GM21576 (cell line): ENCODE results near the gene COX11.

Experiments used
- ATAC-seq: cut with Tn5 transposase; IDR thresholded peaks from one replicate; pipeline ENCODE4 v1.9.1; 2021; ENCODE audit warnings: mild to moderate bottlenecking, moderate library complexity; ENCODE audit not compliant: unreplicated experiment

COX11 gene

GRCh38 chr17:54968988-54969332 is 506 bp upstream of the COX11 start:
- ATAC-seq: peak; percentile 28

- ATAC-seq: peak; percentile 18
Measured at GRCh38 chr17:54967621-54968261, 713 bp downstream of the COX11 start.

GRCh38 chr17:54956791-54957190 is 11.7 kb downstream of the COX11 start:
- no peak for ATAC-seq

GRCh38 chr17:54951286-54951685 is 17.2 kb downstream of the COX11 start:
- no peak for ATAC-seq

GRCh38 chr17:54950116-54950515 is 18.3 kb downstream of the COX11 start:
- no peak for ATAC-seq

- no peak for ATAC-seq
Measured at GRCh38 chr17:54948380-54948779, 20.1 kb downstream of the COX11 start.

- ATAC-seq: no peak
Measured at GRCh38 chr17:54947396-54947795, 21.1 kb downstream of the COX11 start.

GRCh38 chr17:54945671-54946070 is 22.8 kb downstream of the COX11 start:
- no peak for ATAC-seq

- no peak for ATAC-seq
Measured at GRCh38 chr17:54945231-54945630, 23.2 kb downstream of the COX11 start.

- ATAC-seq: no peak
Measured at GRCh38 chr17:54944796-54945195, 23.7 kb downstream of the COX11 start.

GRCh38 chr17:54941285-54941684 is 27.2 kb downstream of the COX11 start:
- no peak for ATAC-seq

GRCh38 chr17:54937426-54937825 is 31.0 kb downstream of the COX11 start:
- no peak for ATAC-seq

- no peak for ATAC-seq
Measured at GRCh38 chr17:54937018-54937417, 31.4 kb downstream of the COX11 start.

- ATAC-seq: no peak
Measured at GRCh38 chr17:54935471-54935870, 33.0 kb downstream of the COX11 start.

- ATAC-seq: no peak
Measured at GRCh38 chr17:54933921-54934320, 34.5 kb downstream of the COX11 start.

- no peak for ATAC-seq
Measured at GRCh38 chr17:54932711-54933110, 35.7 kb downstream of the COX11 start.

GRCh38 chr17:54927525-54927924 is 40.9 kb downstream of the COX11 start:
- no peak for ATAC-seq

GRCh38 chr17:54924405-54924804 is 44.0 kb downstream of the COX11 start:
- ATAC-seq: no peak

- no peak for ATAC-seq
Measured at GRCh38 chr17:54920819-54921218, 47.6 kb downstream of the COX11 start.

- no peak for ATAC-seq
Measured at GRCh38 chr17:54919425-54919824, 49.0 kb downstream of the COX11 start.

- ATAC-seq: no peak
Measured at GRCh38 chr17:54916721-54917120, 51.7 kb downstream of the COX11 start.
